Stimulated activated CD4-positive, alpha-beta T cell treated with anti-CD3 and anti-CD28 coated beads, Interleukin-15, amount 100 ng/mL, for 1 hour (primary cell): ENCODE measurements around the gene CRYL1.
"Not testable (repeated sequence)": the region's sequence is repeated elsewhere in the genome, so short reads cannot be mapped to it uniquely, and the experiment has no call there.

ENCODE experiments used
- DNase-seq, 2 donors: peaks; one replicate each; pipeline ENCODE4 v3.0.0-alpha.2; 2020; ENCODE audit warnings: low read depth in 1 of 2, low spot score in 1 of 2

The CRYL1 gene

DNA sequence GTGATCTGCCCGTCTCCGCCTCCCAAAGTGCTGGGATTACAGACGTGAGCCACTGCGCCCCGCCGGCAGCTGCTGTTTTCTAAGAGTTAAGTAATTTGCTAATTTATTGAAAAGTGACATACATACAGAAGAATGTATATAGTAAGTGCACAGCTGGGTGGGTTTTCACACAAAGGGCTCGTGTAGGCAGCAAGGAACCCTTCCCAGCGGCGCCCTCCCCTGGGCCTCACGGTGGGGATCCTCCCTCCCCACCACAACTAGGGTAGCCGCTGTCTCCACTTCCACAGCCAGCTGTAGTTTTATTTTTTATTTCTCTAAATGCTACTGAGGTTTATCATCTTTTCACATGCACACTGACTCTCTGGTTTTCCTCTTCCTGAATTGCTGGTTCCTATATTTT is 64.9 kb downstream of the CRYL1 start:
- DNase-seq, result no peak

DNA sequence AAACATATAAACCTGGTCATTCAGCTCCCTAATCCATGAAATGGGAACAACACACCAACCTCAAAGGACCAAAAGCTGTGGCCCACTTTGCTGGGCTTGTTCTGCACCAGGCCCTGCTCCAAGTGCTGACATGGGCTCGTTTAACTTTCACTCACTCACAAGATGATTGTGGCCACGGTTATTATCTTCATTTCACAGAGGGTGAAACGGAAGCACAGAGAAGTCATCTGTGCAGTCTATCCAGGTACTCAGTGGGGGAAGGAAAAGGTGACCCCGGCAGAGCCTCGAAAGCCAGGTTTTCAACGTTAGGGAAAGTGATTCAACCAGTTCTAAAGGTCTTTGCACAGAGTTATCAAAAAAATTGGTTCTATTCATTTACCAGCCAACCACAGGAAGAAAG is 68.0 kb downstream of the CRYL1 start:
- DNase-seq, result no peak

GRCh38 chr13:20456737-20457136 is 68.9 kb downstream of the CRYL1 start:
- DNase-seq, result no peak

- DNase-seq, result no peak
Observed at GRCh38 chr13:20451397-20451796, 74.3 kb downstream of the CRYL1 start.

DNA sequence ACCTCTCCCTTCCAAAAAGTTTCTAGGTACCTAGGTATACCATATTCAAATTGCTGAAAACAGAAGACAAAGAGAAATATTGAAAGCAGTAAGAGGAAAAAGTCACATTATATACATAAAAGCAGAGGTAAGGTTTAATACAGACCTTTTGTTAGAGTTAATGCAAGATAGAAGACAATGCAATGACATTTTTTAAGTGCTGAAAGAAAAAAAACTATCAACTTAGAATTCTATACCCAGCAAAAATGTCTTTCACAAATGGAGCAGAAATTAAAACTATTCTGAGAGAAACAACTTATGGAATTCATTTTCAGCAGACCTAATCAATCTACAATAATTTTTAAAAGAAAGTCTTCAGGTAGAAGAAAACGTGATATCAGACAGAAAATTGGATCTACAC is 77.2 kb downstream of the CRYL1 start:
- no peak for DNase-seq

GRCh38 chr13:20446900-20447299 is 78.8 kb downstream of the CRYL1 start:
- DNase-seq, result no peak

DNA sequence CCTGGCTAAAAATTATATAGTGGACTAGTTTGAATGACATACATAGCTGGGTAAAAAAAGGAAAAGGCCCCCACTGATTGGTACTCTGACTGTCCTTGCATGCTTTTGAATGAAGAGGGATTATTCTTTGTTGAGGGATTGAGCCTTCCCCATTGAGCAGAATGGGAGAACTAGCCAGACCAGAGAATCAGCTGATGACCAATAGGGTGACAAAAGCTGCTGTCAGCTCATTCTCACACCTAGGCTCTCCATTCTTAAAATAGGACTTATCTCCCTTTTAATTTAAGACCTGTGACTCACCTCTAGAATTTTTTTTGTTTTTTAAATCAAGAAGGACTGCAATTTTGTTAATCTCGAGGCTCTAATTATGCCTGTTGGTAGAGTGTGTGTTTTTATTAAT is 79.3 kb downstream of the CRYL1 start:
- no peak for DNase-seq

- no peak for DNase-seq
Observed at GRCh38 chr13:20442798-20443381, 82.8 kb downstream of the CRYL1 start.

GRCh38 chr13:20442375-20442774 is 83.3 kb downstream of the CRYL1 start:
- no peak for DNase-seq

DNA sequence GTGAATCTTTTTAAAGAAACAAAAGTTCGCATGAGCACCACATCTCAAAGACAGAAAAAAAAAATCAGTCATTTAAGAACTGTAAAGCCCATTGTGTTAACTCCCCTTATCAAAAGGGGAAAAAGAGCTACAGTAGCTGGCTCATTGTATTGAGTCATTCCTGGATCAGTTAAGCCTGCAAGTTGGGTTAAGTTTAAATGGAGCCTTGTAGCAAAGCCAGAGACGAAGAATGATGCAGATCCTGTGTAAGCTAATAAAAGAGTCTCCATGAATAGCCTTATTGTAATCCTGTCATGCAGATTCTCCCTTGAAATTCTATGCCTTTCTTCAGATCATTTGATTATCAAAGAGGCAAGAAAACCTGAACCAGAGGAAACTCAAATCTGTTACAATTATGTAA is 83.8 kb downstream of the CRYL1 start:
- DNase-seq, result no peak

DNA sequence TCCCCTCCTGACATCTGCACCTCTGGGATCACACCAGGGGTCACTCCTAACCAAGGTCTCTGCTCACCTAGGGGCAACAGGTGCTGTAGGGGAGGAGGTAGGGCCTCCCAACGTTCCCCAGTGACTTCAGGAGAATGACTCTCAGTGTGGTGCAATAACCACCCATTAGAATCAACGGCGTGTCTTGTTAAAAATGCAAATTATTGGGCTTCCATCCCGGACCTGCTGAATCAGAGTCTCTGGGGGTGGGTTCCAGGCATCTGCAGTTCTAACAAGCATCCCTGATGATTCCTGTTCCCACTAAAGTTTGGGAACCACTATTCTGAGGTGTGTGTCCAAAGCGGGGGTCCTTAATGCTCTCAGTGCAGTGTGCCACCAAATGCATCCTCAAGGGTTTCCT is 84.6 kb downstream of the CRYL1 start:
- DNase-seq, result no peak

DNA sequence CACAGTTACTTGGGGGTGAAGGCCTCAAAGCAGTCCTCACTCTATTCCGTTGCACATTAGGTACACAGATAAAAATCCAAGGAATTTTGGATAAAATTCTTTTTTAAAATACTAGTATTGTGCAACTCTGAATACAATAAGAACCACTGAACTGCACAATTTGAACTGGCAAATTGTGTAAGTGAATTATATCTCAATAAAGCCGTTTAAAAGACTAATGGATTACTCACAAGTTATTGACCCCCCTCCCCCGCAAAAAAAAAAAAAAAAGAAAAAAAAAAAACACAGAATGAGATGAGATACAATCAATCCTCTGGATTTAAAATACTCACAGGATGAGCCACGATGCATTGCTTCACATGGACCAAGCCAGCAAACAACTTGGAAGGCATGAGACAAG is 86.4 kb downstream of the CRYL1 start:
- no peak for DNase-seq

DNA sequence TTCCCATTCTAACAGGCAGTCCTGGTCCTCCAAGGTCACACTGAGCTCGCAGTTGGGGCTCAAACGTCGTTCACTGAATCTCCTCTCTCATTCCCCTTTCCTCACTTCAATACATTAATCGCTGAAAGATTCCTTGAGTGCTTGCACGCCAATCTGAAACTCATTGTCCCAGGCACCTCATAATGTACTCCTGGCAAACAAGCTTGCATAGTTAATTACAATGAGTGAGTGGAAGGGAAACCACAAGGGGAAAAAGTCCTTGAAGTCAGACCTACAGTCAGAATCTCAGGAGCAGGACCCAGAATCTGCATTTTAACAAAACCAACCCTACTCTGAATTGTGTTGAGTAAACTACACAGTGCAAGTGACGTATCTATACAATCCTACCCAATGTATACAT is 86.9 kb downstream of the CRYL1 start:
- no peak for DNase-seq

GRCh38 chr13:20436505-20436904 is 89.2 kb downstream of the CRYL1 start:
- DNase-seq, result no peak

GRCh38 chr13:20435616-20436368 is 89.9 kb downstream of the CRYL1 start:
- no peak for DNase-seq

DNA sequence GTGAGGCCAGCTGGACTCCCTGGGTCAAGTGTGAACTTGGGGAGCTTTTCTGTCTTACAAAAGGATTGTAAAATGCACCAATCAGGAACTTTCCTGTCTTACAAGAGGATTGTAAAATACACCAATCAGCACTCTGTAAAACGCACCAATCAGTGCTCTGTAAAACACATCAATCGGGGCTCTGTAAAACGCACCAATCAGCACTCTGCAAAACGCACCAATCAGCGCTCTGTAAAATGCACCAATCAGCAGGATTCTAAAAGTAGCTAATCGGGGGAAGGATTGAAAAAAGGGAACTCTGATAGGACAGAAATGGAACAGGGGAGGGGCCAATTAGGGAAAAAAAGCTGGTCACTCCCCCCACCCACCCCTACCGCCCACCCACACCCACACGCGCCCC is 91.4 kb downstream of the CRYL1 start:
- not testable (repeated sequence) for DNase-seq

DNA sequence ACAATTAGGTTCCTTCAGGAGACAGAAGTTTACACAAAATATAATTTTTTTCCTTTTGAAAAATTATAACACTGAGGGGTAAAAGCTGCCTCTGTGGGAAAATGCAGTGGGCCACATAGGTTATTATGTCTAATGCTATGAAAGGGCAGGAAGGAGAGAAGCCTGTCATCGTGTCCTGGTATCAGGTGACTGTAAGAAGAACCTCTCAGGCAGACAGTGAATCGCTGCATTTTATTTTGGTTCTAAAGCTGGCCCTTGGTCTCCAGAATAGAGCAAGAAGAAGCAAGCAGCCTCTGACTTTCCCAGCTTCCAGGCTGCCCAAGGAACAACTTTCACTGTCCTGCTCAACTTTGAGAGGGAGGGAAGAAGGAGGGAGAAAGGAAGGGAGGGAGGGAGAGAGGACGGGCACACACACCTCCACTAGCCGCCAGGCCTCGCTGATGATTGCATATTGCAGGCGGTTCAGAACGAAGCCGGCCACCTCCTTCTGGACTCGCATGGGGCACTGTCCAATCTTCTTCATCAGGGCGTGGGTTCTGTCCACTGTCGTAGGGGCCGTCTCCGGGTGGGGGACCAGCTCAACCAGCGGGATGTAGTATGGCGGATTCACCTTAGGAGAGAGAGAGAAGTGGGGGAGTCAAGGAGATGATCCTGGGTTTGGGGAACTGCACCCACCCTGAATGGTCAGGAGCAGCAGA is 93.8 kb downstream of the CRYL1 start:
- DNase-seq, result no peak

DNA sequence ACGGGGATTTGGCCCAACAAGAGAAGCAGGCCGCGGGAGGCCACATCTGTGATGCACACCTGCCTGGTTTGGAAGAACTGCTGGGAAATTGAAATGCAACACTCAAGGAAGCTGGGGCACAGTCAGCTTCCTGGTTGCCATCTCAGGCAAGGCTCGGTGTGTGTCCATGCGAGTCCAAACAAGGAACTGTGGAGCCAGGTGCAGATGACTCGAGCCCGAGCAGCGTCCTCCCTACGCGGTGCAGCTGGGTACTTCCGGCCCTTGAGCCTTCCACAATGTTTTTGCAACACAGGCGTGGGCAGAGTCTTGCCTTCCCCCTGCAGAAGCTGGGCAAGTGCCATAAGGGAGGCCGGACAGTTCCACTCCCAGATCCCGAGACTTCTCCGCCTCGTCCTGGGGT is 94.6 kb downstream of the CRYL1 start:
- DNase-seq, result no peak

DNA sequence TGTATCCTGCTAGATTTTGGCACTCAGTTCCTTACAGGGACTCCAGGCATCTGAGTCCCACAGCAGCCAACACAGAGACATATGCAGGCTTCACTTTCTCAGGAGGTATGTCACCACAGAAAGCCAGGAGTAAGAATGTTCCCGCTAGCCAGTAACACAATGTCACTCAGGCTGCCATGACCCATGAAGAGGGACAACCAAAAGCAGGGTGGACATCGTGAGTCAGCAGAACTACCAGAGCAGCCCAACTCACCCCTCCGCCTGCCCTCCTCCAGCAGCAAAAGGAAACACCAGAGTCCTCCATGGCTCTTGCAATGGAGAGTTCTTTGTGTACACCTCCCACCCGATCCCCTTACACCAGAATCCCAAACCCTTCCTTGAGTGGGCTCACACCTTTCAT is 95.4 kb downstream of the CRYL1 start:
- no peak for DNase-seq

GRCh38 chr13:20429682-20430081 is 96.0 kb downstream of the CRYL1 start:
- DNase-seq, result no peak

DNA sequence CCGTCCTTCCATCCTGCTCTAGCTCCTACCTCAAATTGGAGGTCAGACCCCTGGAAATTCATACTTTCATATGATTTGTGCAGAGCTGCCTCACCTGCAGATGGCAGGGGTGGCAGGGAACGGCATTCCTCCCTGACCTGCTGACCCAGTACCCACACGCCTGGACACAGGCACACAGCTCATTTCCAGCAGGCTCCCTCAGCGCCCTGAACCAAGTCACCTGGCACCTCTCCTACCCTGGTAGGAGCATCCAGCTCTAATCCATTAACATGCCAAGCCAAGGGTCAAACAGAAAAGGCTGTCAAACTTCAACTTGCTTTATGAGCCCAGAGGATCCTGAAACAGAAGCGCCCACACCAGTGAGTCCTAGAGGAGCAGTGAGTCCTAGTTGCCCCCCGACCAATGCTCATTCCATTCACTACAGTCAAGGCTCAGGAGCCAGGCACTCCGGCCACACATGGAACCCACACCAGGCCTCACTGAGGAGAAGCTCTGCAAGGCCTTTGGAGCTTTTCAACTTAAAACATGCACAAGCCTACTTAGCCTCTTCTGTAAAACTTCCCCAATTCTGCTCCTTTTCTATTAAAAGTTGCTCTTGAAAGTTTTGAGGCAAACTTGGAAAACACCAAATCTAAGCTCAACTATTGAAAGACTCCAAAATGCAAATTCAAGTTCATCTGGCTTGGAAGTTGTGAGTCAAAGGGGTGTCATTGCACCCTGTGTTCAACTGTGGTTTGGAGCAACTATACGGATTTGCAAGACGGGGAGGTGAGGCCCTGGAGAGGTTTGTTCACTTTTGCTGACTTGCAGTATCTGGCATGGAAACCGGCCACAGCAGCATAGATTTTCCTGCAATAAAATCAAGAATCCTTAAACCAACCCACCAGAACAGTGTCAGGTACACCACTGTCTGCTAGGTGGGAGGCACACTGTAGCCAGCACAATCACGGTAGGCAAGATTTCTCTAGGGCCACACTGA is 96.7 kb downstream of the CRYL1 start:
- DNase-seq, result no peak
